Uterus (tissue), 2 donors: ENCODE data around the gene STAU1.

Experiments used
- CTCF ChIP-seq, 4 experiments: fragments of 200-600 bp in 2 of 4; fragments of 450-650 bp in 2 of 4; sonication (generic) in 2 of 4; IDR thresholded peaks; one replicate each; pipeline ENCODE4 v1.5.1; 2016 to 2019; ENCODE audit warnings: antibody characterized with exemption in 4 of 4, mild to moderate bottlenecking in 2 of 4, moderate library complexity in 1 of 4
- POLR2A ChIP-seq, 2 donors: fragments of 450-650 bp; IDR thresholded peaks; one replicate each; pipeline ENCODE4 v1.6.1; 2016; ENCODE audit warnings: antibody characterized with exemption in 2 of 2, mild to moderate bottlenecking in 1 of 2, moderate library complexity in 1 of 2

- TF ChIP-seq CTCF (IDR thresholded peaks at IDR 0.05) = no peak
- TF ChIP-seq POLR2A (IDR thresholded peaks at IDR 0.05) = no peak
Observed at GRCh38 chr20:49187330-49187850, 744 bp downstream of the STAU1 start.
